HG03432 (cell line): ENCODE measurements around the gene AGAP1.

Experiments used
- ATAC-seq: cut with Tn5 transposase; IDR thresholded peaks from one replicate; pipeline ENCODE4 v1.9.1; 2021; ENCODE audit warnings: mild to moderate bottlenecking, moderate library complexity; ENCODE audit not compliant: unreplicated experiment

AGAP1 gene

GRCh38 chr2:236161082-236161462 lies 667.2 kb downstream of the AGAP1 start:
- no peak for ATAC-seq

GRCh38 chr2:236161531-236161930 lies 667.7 kb downstream of the AGAP1 start:
- ATAC-seq, result no peak

- no peak for ATAC-seq
These were observed 668.4 kb downstream of the AGAP1 start for GRCh38 chr2:236162031-236162845.

GRCh38 chr2:236162882-236163470 lies 669.1 kb downstream of the AGAP1 start:
- no peak for ATAC-seq

- ATAC-seq, result no peak
These were observed 669.8 kb downstream of the AGAP1 start for GRCh38 chr2:236163471-236164200.

- ATAC-seq, result no peak
These were observed 670.5 kb downstream of the AGAP1 start for GRCh38 chr2:236164201-236164924.

GRCh38 chr2:236164925-236165841 lies 671.3 kb downstream of the AGAP1 start:
- ATAC-seq, result no peak

- no peak for ATAC-seq
These were observed 672.3 kb downstream of the AGAP1 start for GRCh38 chr2:236165842-236166795.

- no peak for ATAC-seq
These were observed 673.0 kb downstream of the AGAP1 start for GRCh38 chr2:236166796-236167296.

- ATAC-seq, result no peak
These were observed 673.7 kb downstream of the AGAP1 start for GRCh38 chr2:236167297-236168109.

GRCh38 chr2:236168110-236169080 lies 674.6 kb downstream of the AGAP1 start, which contains the start of gene GBX2:
TSS of gene GBX2 (minus strand) at chr2:236168386. CDS start at chr2:236167971, 415 bp downstream.
- no peak for ATAC-seq

GRCh38 chr2:236169151-236169721 lies 675.4 kb downstream of the AGAP1 start:
- no peak for ATAC-seq

- no peak for ATAC-seq
These were observed 676.1 kb downstream of the AGAP1 start for GRCh38 chr2:236169741-236170589.

- no peak for ATAC-seq
These were observed 676.8 kb downstream of the AGAP1 start for GRCh38 chr2:236170590-236171165.

GRCh38 chr2:236171181-236171679 lies 677.4 kb downstream of the AGAP1 start:
- no peak for ATAC-seq
